B cell (primary cell): ENCODE measurements around the gene MAP4K2. TPM values are rescaled to one million over a fixed set of nuclear protein-coding genes. Genes with fewer than 3 reads are reported as not detected.

Experiments
- ATAC-seq: fragments of 200-7000 bp; cut with Tn5 transposase; one replicate; pipeline ENCODE4 v1.10.0; 2021; ENCODE audit warnings: low read depth, mild to moderate bottlenecking, moderate number of reproducible peaks, moderate library complexity
- CTCF ChIA-PET: fragments of 350-600 bp; sonication (Branson Sonifier 250); formaldehyde crosslinking; loops from one replicate; lab custom pipeline; 2021; ENCODE audit warnings: antibody characterized with exemption, inconsistent platforms; lab: Charles Lee
- POLR2A ChIA-PET: fragments of 350-600 bp; sonication (Branson Sonifier 250); formaldehyde crosslinking; loops from one replicate; lab custom pipeline; 2021; ENCODE audit warnings: antibody characterized with exemption; lab: Charles Lee
- DNase-seq: peaks from one replicate; pipeline ENCODE4 v3.0.0; 2013
- H2AFZ ChIP-seq: 2 replicates; pipeline ENCODE4 v1.6.1; 2012; ENCODE audit warnings: mild to moderate bottlenecking, low read depth, low read length; ENCODE audit not compliant: insufficient read depth, poor library complexity, severe bottlenecking
- H3K27ac ChIP-seq, 2 donors: 1 replicate in 1 of 2; 2 replicates in 1 of 2; pipeline ENCODE4 v1.5.1; 2012 to 2013; ENCODE audit warnings: low read length in 2 of 2, mild to moderate bottlenecking in 2 of 2, moderate library complexity in 1 of 2
- H3K27me3 ChIP-seq, 4 experiments: fragments of 200-600 bp in 1 of 4; sonication (generic) in 1 of 4; replicated peaks in 1 of 4; 1 replicate in 2 of 4; 2 replicates in 2 of 4; pipeline versions ENCODE4 v1.6.1 to v1.7.0; 2013 to 2016; ENCODE audit warnings: low read length in 3 of 4, mild to moderate bottlenecking in 2 of 4, mixed read lengths in 1 of 4, moderate library complexity in 1 of 4; ENCODE audit not compliant: insufficient read depth in 4 of 4, control insufficient read depth in 3 of 4; ENCODE audit errors: control extremely low read depth in 1 of 4
- H3K36me3 ChIP-seq, 2 experiments: replicated peaks in 1 of 2; 1 replicate in 1 of 2; 2 replicates in 1 of 2; pipeline versions ENCODE4 v1.6.1 to v1.7.1; 2013; ENCODE audit warnings: low read length in 1 of 2; ENCODE audit not compliant: insufficient read depth in 2 of 2, control insufficient read depth in 1 of 2; ENCODE audit errors: control extremely low read depth in 1 of 2, extremely low read depth in 1 of 2
- H3K4me1 ChIP-seq, 2 donors: fragments of 200-600 bp in 1 of 2; sonication (generic) in 1 of 2; 1 replicate in 1 of 2; 2 replicates in 1 of 2; pipeline versions ENCODE4 v1.5.1 to v1.6.1; 2013 to 2017; ENCODE audit warnings: low read length in 2 of 2; ENCODE audit not compliant: control insufficient read depth in 2 of 2, insufficient read depth in 2 of 2
- H3K4me2 ChIP-seq: replicated peaks from 2 replicates; pipeline ENCODE3; 2012; ENCODE audit warnings: mild to moderate bottlenecking, low read depth, low read length; ENCODE audit not compliant: poor library complexity, severe bottlenecking
- H3K4me3 ChIP-seq, 5 experiments: fragments of 200-600 bp in 1 of 5; sonication (generic) in 1 of 5; 1 replicate in 3 of 5; 2 replicates in 2 of 5; pipeline versions ENCODE4 v1.5.1 to v1.7.0; 2011 to 2016; ENCODE audit warnings: low read length in 4 of 5, mild to moderate bottlenecking in 4 of 5, low read depth in 2 of 5, control low read depth in 1 of 5, moderate library complexity in 1 of 5; ENCODE audit not compliant: insufficient read depth in 1 of 5; ENCODE audit errors: control extremely low read depth in 1 of 5, extremely low read depth in 1 of 5
- H3K79me2 ChIP-seq: fragments of 200-600 bp; sonication (generic); one replicate; pipeline ENCODE4 v1.6.0; 2016; ENCODE audit warnings: low read length; ENCODE audit not compliant: control insufficient read depth, insufficient read depth
- H3K9ac ChIP-seq: fragments of 200-600 bp; sonication (generic); 2 replicates; pipeline ENCODE4 v1.6.1; 2017; ENCODE audit warnings: mild to moderate bottlenecking, low read length, moderate library complexity
- H3K9me3 ChIP-seq, 3 donors: one replicate each; pipeline versions ENCODE4 v1.6.1 to v1.7.1; 2013; ENCODE audit warnings: low read length in 2 of 3; ENCODE audit not compliant: control insufficient read depth in 2 of 3, insufficient read depth in 1 of 3; ENCODE audit errors: control extremely low read depth in 1 of 3
- H4K20me1 ChIP-seq: 2 replicates; pipeline ENCODE4 v1.6.0; 2012; ENCODE audit warnings: mild to moderate bottlenecking, low read length; ENCODE audit not compliant: insufficient read depth, control insufficient read depth, poor library complexity, severe bottlenecking
- H3K27ac Mint-ChIP-seq: one replicate; pipeline ENCODE4 v1.8.0; 2021; ENCODE audit warnings: mixed read lengths
- H3K27me3 Mint-ChIP-seq: one replicate; pipeline ENCODE4 v1.8.0; 2021; ENCODE audit warnings: mixed read lengths
- H3K4me1 Mint-ChIP-seq: one replicate; pipeline ENCODE4 v1.8.0; 2021; ENCODE audit warnings: mixed read lengths
- H3K4me3 Mint-ChIP-seq: one replicate; pipeline ENCODE4 v1.8.0; 2021; ENCODE audit warnings: mixed read lengths
- H3K9me3 Mint-ChIP-seq: one replicate; pipeline ENCODE4 v1.8.0; 2022; ENCODE audit warnings: mixed read lengths; ENCODE audit not compliant: insufficient read depth
- EZH2 ChIP-seq: IDR thresholded peaks from 2 replicates; pipeline ENCODE4 v1.6.1; 2012; ENCODE audit warnings: borderline replicate concordance, low read depth, mild to moderate bottlenecking, moderate library complexity, low read length; ENCODE audit not compliant: insufficient read depth, poor library complexity, severe bottlenecking
- WGBS: methylation state at CpG from one replicate; pipeline ENCODE4 v1.1.5; 2013; ENCODE audit warnings: missing lambda C conversion rate; ENCODE audit not compliant: insufficient coverage; 5-methylcytosine and 5-hydroxymethylcytosine counted together
- intact Hi-C: fragments of 100-400 bp; cut with micrococcal nuclease; formaldehyde crosslinking; loops from one replicate; pipeline ENCODE4 v1.10.0; 2022
- polyA plus RNA-seq: library from polyadenylated mRNA; depleted of rRNA; stranded (reverse); fragments of >200 nt; gene quantifications from 2 replicates; pipeline ENCODE4 v1.2.3, GENCODE V29; 2012
- total RNA-seq, 2 donors: library from RNA; stranded (reverse); fragments of 120-200 nt in 1 of 2; gene quantifications; 1 replicate in 1 of 2; 2 replicates in 1 of 2; pipeline versions ENCODE4 v1.2.3 to v1.2.4, GENCODE V29; 2013 to 2022
- TF ChIP-seq, protein P1 (sequence below): fragments of 200-600 bp; IDR thresholded peaks from one replicate; pipeline ENCODE4 v1.8.0; 2022; ENCODE audit warnings: antibody characterized with exemption, mild to moderate bottlenecking

Gene MAP4K2
- total and polyA plus RNA-seq, 2 donors (not counting 1 experiment from before 2014, with no cell fraction given) = 118 to 163 TPM

DNA sequence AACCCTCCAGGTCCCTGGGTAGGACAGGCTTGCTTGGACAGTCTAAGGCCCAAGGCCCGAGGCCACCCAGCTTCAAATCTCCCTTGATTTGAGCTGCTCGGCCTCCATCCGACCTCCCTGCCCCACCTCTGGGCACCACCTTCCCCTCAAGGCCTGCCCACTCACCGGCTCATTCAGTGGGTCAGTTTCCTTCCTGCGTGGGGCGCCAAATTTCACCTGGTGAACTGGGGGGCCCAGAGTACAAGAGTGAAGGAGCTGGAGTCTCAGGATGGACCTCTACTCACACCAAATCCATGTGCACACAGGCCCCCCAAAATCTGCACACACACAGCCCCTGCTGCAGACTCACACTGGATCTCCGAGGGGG, 3.8 kb downstream of the MAP4K2 start:
- peaks cover 38% of the 10 kb centered on the region for H3K79me2 ChIP-seq
- no peaks in the 10 kb centered on the region for H3K9me3 ChIP-seq
- H2AFZ ChIP-seq = peak overlapping the region; percentile 42
- peaks cover 0 to 49% of the 10 kb centered on the region in 2 experiments for H3K36me3 ChIP-seq
- Mint-ChIP-seq H3K9me3 (no peaks in the 10 kb centered on the region), H3K27me3 (no peaks in the 10 kb centered on the region), H3K4me3 (peak overlapping the region; percentile 74), H3K4me1 (peaks cover 52% of the 10 kb centered on the region), H3K27ac (peak overlapping the region; percentile 92)
- H3K27me3 ChIP-seq = no peaks in the 10 kb centered on the region
- peaks cover 46 to 52% of the 10 kb centered on the region in 2 donors for H3K4me1 ChIP-seq
- WGBS = 100% methylated on average over 3 of the region's 7 CpGs
- no peak for ATAC-seq
- H3K4me3 ChIP-seq = peak overlapping the region in 3 of 5 experiments; percentile 1 to 41 (median 15)
- peak overlapping the region; percentile 59 to 90 for H3K27ac ChIP-seq
- H3K9ac ChIP-seq = peak overlapping the region; percentile 35
- CTCF ChIA-PET = interaction anchor here (1.0 to 7.3 kb wide), 10 partner anchors 8 to 89 kb away, joined by 4 to 73 read pairs (median 6); partner anchors contain the start of genes MEN1, RASGRP2 and SF1
- intact Hi-C loops = loop anchor here (1.0 kb wide), 1 partner anchor 12 kb away; no protein-coding TSS in a partner anchor
- H3K4me2 ChIP-seq = peak overlapping the region; percentile 98
- POLR2A ChIA-PET = interaction anchor here (0.5 to 4.9 kb wide), 9 partner anchors 11 to 838 kb away, joined by 3 to 40 read pairs (median 7); partner anchors contain the start of genes MEN1, RASGRP2 and SF1
- no peak for DNase-seq
- no peak for TF ChIP-seq EZH2
- TF ChIP-seq, protein P1, sequence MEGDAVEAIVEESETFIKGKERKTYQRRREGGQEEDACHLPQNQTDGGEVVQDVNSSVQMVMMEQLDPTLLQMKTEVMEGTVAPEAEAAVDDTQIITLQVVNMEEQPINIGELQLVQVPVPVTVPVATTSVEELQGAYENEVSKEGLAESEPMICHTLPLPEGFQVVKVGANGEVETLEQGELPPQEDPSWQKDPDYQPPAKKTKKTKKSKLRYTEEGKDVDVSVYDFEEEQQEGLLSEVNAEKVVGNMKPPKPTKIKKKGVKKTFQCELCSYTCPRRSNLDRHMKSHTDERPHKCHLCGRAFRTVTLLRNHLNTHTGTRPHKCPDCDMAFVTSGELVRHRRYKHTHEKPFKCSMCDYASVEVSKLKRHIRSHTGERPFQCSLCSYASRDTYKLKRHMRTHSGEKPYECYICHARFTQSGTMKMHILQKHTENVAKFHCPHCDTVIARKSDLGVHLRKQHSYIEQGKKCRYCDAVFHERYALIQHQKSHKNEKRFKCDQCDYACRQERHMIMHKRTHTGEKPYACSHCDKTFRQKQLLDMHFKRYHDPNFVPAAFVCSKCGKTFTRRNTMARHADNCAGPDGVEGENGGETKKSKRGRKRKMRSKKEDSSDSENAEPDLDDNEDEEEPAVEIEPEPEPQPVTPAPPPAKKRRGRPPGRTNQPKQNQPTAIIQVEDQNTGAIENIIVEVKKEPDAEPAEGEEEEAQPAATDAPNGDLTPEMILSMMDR = no peak
- no peaks in the 10 kb centered on the region for H4K20me1 ChIP-seq

DNA sequence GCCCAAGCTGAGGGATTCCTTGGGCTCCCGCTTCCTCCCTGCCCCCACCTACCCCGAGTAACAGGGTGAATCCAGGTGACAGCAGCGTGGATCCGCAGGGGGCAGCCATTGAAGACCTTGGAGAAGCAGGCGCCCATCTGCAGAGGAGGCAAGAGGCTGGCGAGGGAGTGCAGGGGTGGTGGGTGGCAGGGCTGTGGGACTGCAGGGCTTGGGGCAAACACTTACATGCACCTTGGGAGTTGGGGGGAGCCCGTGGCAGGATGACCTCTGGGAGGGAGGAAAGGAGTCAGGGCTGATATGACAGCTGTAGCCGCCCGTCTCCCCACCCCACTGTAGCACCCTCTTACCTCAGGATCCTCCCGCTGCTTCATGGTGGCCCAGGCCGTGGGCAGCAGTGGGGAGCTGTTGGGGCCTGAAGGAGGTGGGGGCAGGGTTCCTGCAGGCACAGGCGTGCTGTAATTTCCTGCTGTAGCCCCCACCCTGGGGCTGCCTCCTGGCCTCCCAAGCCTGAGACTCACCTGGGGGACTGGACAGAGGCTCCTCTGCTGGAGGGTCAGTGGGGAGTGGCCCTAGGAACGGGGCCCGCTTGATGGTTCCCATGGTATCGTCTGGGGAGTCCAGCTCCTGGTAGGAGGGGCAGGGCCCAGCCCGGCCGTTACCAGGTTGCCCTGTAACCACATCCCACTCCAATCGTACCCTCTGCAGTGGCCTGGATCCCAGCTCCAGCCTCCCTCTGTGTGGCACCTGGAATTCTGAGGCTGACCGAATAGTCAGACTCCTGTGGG, 6.1 kb downstream of the MAP4K2 start:
- Histone ChIP-seq H2AFZ (no peak overlapping the region), H3K27ac (no peak overlapping the region), H3K9me3 (no peaks in the 10 kb centered on the region), H3K27me3 (no peaks in the 10 kb centered on the region), H4K20me1 (no peaks in the 10 kb centered on the region), H3K9ac (no peak overlapping the region), H3K4me2 (no peak overlapping the region), H3K79me2 (peaks cover 20% of the 10 kb centered on the region), H3K4me3 (no peak overlapping the region), H3K4me1 (peaks cover 42 to 45% of the 10 kb centered on the region in 2 donors), H3K36me3 (peaks cover 0 to 55% of the 10 kb centered on the region in 2 experiments)
- WGBS = 96% methylated on average over 8 of the region's 19 CpGs
- intact Hi-C loops = no loop called here
- no peaks in the 10 kb centered on the region for H3K27me3 Mint-ChIP-seq
- no peak for TF ChIP-seq EZH2
- TF ChIP-seq, protein P1 = no peak
- ChIA-PET POLR2A (interaction anchor here (0.7 kb wide), 1 partner anchor 28 kb away, joined by 6 read pairs; no protein-coding TSS in a partner anchor), CTCF (interaction anchor here (0.7 kb wide), 1 partner anchor 15 kb away, joined by 3 read pairs; no protein-coding TSS in a partner anchor)
- H3K4me1 Mint-ChIP-seq = peaks cover 50% of the 10 kb centered on the region
- peak overlapping the region; percentile 32 for H3K27ac Mint-ChIP-seq
- no peak overlapping the region for H3K4me3 Mint-ChIP-seq
- H3K9me3 Mint-ChIP-seq = no peaks in the 10 kb centered on the region
- ATAC-seq (no peak), DNase-seq (no peak)
